Uterus (tissue), 4 donors: Measurements from ENCODE around the gene UBR7. TPM values are rescaled to one million over a fixed set of nuclear protein-coding genes. Genes with fewer than 3 reads are reported as not detected.

Source experiments
- DNase-seq, 2 donors: peaks; one replicate each; pipeline ENCODE4 v3.0.0-alpha.2; 2019 to 2020
- H3K27ac ChIP-seq, 2 donors: fragments of 200-600 bp; sonication (generic); 1 replicate in 1 of 2; 2 replicates in 1 of 2; pipeline ENCODE4 v1.5.1; 2016 to 2018
- H3K27me3 ChIP-seq, 2 donors: fragments of 200-600 bp; sonication (generic); one replicate each; pipeline ENCODE4 v1.5.1; 2018 to 2019; ENCODE audit warnings: control low read depth in 1 of 2
- H3K36me3 ChIP-seq, 2 donors: fragments of 200-600 bp; sonication (generic); one replicate each; pipeline ENCODE4 v1.5.1; 2019; ENCODE audit warnings: control low read depth in 1 of 2
- H3K4me1 ChIP-seq, 2 donors: fragments of 200-600 bp; sonication (generic); one replicate each; pipeline ENCODE4 v1.5.1; 2018 to 2019; ENCODE audit warnings: control low read depth in 1 of 2
- H3K4me3 ChIP-seq, 2 donors: fragments of 200-600 bp; sonication (generic); 1 replicate in 1 of 2; 2 replicates in 1 of 2; pipeline ENCODE4 v1.5.1; 2018 to 2019; ENCODE audit warnings: mild to moderate bottlenecking in 1 of 2
- H3K9me3 ChIP-seq, 2 donors: fragments of 200-600 bp; sonication (generic); one replicate each; pipeline ENCODE4 v1.5.1; 2019; ENCODE audit warnings: control low read depth in 1 of 2
- CTCF ChIP-seq, 4 experiments: fragments of 200-600 bp in 2 of 4; fragments of 450-650 bp in 2 of 4; sonication (generic) in 2 of 4; IDR thresholded peaks; one replicate each; pipeline ENCODE4 v1.5.1; 2016 to 2019; ENCODE audit warnings: antibody characterized with exemption in 4 of 4, mild to moderate bottlenecking in 2 of 4, moderate library complexity in 1 of 4
- POLR2A ChIP-seq, 2 donors: fragments of 450-650 bp; IDR thresholded peaks; one replicate each; pipeline ENCODE4 v1.6.1; 2016; ENCODE audit warnings: antibody characterized with exemption in 2 of 2, mild to moderate bottlenecking in 1 of 2, moderate library complexity in 1 of 2
- intact Hi-C: fragments of 100-400 bp; cut with DNase I; formaldehyde crosslinking; loops from one replicate; pipeline ENCODE4 v1.15.1; 2023; ENCODE audit warnings: low total_unique reads
- total RNA-seq, 4 donors: library from RNA; depleted of rRNA in 3 of 4; stranded (reverse); fragments of >200 nt in 3 of 4; gene quantifications; one replicate each; pipeline versions ENCODE4 v1.1.0 to v1.2.4, GENCODE V29; 2014 to 2023
- donor health status: DM: yes; HTN: yes; CAD: no.

UBR7 gene
- total RNA-seq, 4 donors from 2014 or later: 15.6 to 55.2 (median 33.1) TPM

GRCh38 chr14:93200553-93200952, 6.5 kb upstream of the UBR7 start:
- Histone ChIP-seq H3K4me1 (no peaks in the 10 kb centered on the region), H3K27ac (no peak overlapping the region), H3K36me3 (no peaks in the 10 kb centered on the region), H3K27me3 (no peaks in the 10 kb centered on the region), H3K9me3 (no peaks in the 10 kb centered on the region), H3K4me3 (no peak overlapping the region)
- intact Hi-C loops: no loop called here
- DNase-seq: no peak
- TF ChIP-seq POLR2A (IDR thresholded peaks at IDR 0.05) (no peak), CTCF (IDR thresholded peaks at IDR 0.05) (no peak)

GRCh38 chr14:93201155-93201704, 5.8 kb upstream of the UBR7 start:
- Histone ChIP-seq H3K36me3 (no peaks in the 10 kb centered on the region), H3K4me1 (no peaks in the 10 kb centered on the region), H3K4me3 (no peak overlapping the region), H3K27me3 (no peaks in the 10 kb centered on the region), H3K27ac (no peak overlapping the region), H3K9me3 (no peaks in the 10 kb centered on the region)
- intact Hi-C loops: no loop called here
- DNase-seq: no peak
- TF ChIP-seq POLR2A (IDR thresholded peaks at IDR 0.05): no peak
- no peak for TF ChIP-seq CTCF (IDR thresholded peaks at IDR 0.05)

- H3K4me1 ChIP-seq: peaks cover 0 to 5% of the 10 kb centered on the region in 2 donors
- no peak for TF ChIP-seq POLR2A (IDR thresholded peaks at IDR 0.05)
- TF ChIP-seq CTCF (IDR thresholded peaks at IDR 0.05): peak in 1 of 4 experiments; percentile 3
- peak overlapping the region; percentile 47 to 83 for H3K27ac ChIP-seq
- intact Hi-C loops: no loop called here
- H3K36me3 ChIP-seq: no peaks in the 10 kb centered on the region
- no peaks in the 10 kb centered on the region for H3K27me3 ChIP-seq
- peak overlapping the region; percentile 77 to 79 for H3K4me3 ChIP-seq
- DNase-seq: peak in 1 of 2 donors; percentile 44
- no peaks in the 10 kb centered on the region for H3K9me3 ChIP-seq
Measured at GRCh38 chr14:93207468-93208308, 632 bp downstream of the UBR7 start.

- Histone ChIP-seq H3K9me3 (no peaks in the 10 kb centered on the region), H3K4me3 (no peak overlapping the region), H3K27me3 (no peaks in the 10 kb centered on the region), H3K4me1 (peaks cover 0 to 5% of the 10 kb centered on the region in 2 donors), H3K36me3 (no peaks in the 10 kb centered on the region), H3K27ac (no peak overlapping the region)
- no peak for DNase-seq
- intact Hi-C loops: no loop called here
- TF ChIP-seq CTCF (IDR thresholded peaks at IDR 0.05) (no peak), POLR2A (IDR thresholded peaks at IDR 0.05) (no peak)
Measured at GRCh38 chr14:93212432-93212831, 5.4 kb downstream of the UBR7 start.

- H3K36me3 ChIP-seq: no peaks in the 10 kb centered on the region
- no peak overlapping the region for H3K27ac ChIP-seq
- peaks cover 0 to under 1% of the 10 kb centered on the region in 2 donors for H3K4me1 ChIP-seq
- no peaks in the 10 kb centered on the region for H3K9me3 ChIP-seq
- no peaks in the 10 kb centered on the region for H3K27me3 ChIP-seq
- no peak overlapping the region for H3K4me3 ChIP-seq
- TF ChIP-seq POLR2A (IDR thresholded peaks at IDR 0.05) (no peak), CTCF (IDR thresholded peaks at IDR 0.05) (no peak)
- intact Hi-C loops: no loop called here
- DNase-seq: no peak
Measured at GRCh38 chr14:93214598-93214997, 7.5 kb downstream of the UBR7 start.
